OCI-LY1 (cell line): ENCODE measurements around the gene OSBPL2.

Experiments used
- H2AFZ ChIP-seq: fragments of 200-600 bp; sonication (generic), shearing (Covaris generic); 2 replicates; pipeline ENCODE4 v1.6.0; 2014; ENCODE audit warnings: antibody characterized with exemption, mild to moderate bottlenecking, low read length
- H3F3A ChIP-seq: fragments of 200-600 bp; sonication (generic), shearing (Covaris generic); 2 replicates; pipeline ENCODE4 v1.6.0; 2014; ENCODE audit warnings: mild to moderate bottlenecking, antibody characterized with exemption, low read length, moderate library complexity; ENCODE audit not compliant: insufficient read depth
- H3K27ac ChIP-seq: fragments of 200-600 bp; sonication (generic); 2 replicates; pipeline ENCODE4 v1.5.1; 2014; ENCODE audit warnings: low read length, mixed run types, mild to moderate bottlenecking, low read depth; ENCODE audit not compliant: poor library complexity, severe bottlenecking
- H3K27me3 ChIP-seq: fragments of 200-600 bp; sonication (generic); 2 replicates; pipeline ENCODE4 v1.6.0; 2014; ENCODE audit warnings: antibody characterized with exemption, mild to moderate bottlenecking, low read length, moderate library complexity; ENCODE audit not compliant: insufficient read depth
- H3K36me3 ChIP-seq: fragments of 200-600 bp; sonication (generic); 2 replicates; pipeline ENCODE4 v1.6.1; 2014; ENCODE audit warnings: mild to moderate bottlenecking, antibody characterized with exemption, low read length, moderate library complexity, mixed read lengths; ENCODE audit not compliant: insufficient read depth
- H3K4me1 ChIP-seq: fragments of 200-600 bp; sonication (generic); 2 replicates; pipeline ENCODE4 v1.5.1; 2014; ENCODE audit warnings: mild to moderate bottlenecking, low read length, moderate library complexity; ENCODE audit not compliant: insufficient read depth, severe bottlenecking
- H3K4me2 ChIP-seq: fragments of 200-600 bp; sonication (generic), shearing (Covaris generic); 2 replicates; pipeline ENCODE4 v1.6.1; 2014; ENCODE audit warnings: low read length
- H3K4me3 ChIP-seq: fragments of 200-600 bp; sonication (generic); 2 replicates; pipeline ENCODE4 v1.5.1; 2014; ENCODE audit warnings: low read length, low read depth, mild to moderate bottlenecking, mixed read lengths; ENCODE audit not compliant: poor library complexity, severe bottlenecking
- H3K79me2 ChIP-seq: fragments of 200-600 bp; shearing (Covaris generic); 2 replicates; pipeline ENCODE4 v1.6.1; 2016; ENCODE audit warnings: mixed run types, low read length, mixed read lengths; ENCODE audit not compliant: insufficient read depth
- H3K9ac ChIP-seq: fragments of 200-600 bp; sonication (generic), shearing (Covaris generic); 2 replicates; pipeline ENCODE4 v1.6.1; 2014; ENCODE audit warnings: mild to moderate bottlenecking, low read length, mixed read lengths
- H3K9me2 ChIP-seq: fragments of 200-600 bp; sonication (generic), shearing (Covaris generic); 2 replicates; pipeline ENCODE4 v1.6.1; 2014; ENCODE audit warnings: low read depth, mild to moderate bottlenecking, low read length, mixed read lengths
- H3K9me3 ChIP-seq: fragments of 200-600 bp; shearing (Covaris generic); 2 replicates; pipeline ENCODE4 v1.6.1; 2014; ENCODE audit warnings: low read length, mixed read lengths
- H4K20me1 ChIP-seq: fragments of 200-600 bp; sonication (generic), shearing (Covaris generic); 2 replicates; pipeline ENCODE4 v1.6.0; 2016; ENCODE audit warnings: mild to moderate bottlenecking, low read length; ENCODE audit not compliant: insufficient read depth
- EZH2 ChIP-seq: fragments of 200-600 bp; sonication (generic), shearing (Covaris generic); IDR thresholded peaks from 2 replicates; pipeline ENCODE4 v1.8.0; 2017; ENCODE audit warnings: borderline replicate concordance, mixed run types, mild to moderate bottlenecking, antibody characterized with exemption, low read length, moderate library complexity, mixed read lengths
- TF ChIP-seq, protein P1 (sequence below): fragments of 200-600 bp; sonication (generic), shearing (Covaris generic); IDR thresholded peaks from 2 replicates; pipeline ENCODE4 v1.5.1; 2017; ENCODE audit warnings: mild to moderate bottlenecking, antibody characterized with exemption, low read length, moderate library complexity, mixed read lengths

OSBPL2 gene

DNA sequence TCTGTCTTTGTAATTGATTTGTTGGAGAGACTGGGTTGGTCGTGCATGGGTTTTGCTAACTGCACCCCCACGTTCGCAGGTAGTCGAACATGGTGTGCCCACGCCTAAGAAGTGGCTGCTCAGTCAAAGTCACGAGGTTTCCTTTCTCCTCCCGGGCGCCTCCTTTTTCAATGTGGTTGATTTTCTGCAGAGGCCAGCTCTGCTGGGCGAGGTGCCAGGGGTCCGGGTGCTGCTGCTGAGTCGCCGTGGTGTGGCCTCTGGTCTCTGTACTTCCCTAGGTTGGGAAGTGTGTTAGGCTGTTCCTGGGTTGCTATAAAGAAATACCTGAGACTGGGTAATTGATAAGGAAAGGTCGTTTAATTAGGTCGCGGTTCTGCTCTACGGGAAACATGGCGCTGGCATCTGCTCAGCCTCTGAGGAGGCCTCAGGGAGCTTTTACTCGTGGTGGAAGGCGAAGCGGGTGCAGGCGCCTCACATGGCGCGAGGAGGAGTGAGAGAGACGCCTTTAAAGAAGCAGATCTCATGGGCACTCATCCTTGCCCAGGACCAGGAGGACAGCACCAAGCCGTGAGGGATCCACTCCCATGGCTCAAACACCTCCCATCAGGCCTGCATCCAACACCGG is 14.1 kb downstream of the OSBPL2 start:
- Histone ChIP-seq H3K36me3 (peaks cover 12% of the 10 kb centered on the region), H3K27ac (no peak overlapping the region), H3K4me1 (peaks cover 9% of the 10 kb centered on the region), H4K20me1 (no peaks in the 10 kb centered on the region), H3K9me2 (no peaks in the 10 kb centered on the region), H3K9me3 (no peaks in the 10 kb centered on the region), H3K4me3 (no peak overlapping the region), H3K79me2 (no peaks in the 10 kb centered on the region), H3F3A (no peaks in the 10 kb centered on the region), H3K27me3 (no peaks in the 10 kb centered on the region), H3K4me2 (no peak overlapping the region), H3K9ac (no peak overlapping the region), H2AFZ (no peak overlapping the region)
- TF ChIP-seq EZH2 = no peak
- TF ChIP-seq, protein P1, sequence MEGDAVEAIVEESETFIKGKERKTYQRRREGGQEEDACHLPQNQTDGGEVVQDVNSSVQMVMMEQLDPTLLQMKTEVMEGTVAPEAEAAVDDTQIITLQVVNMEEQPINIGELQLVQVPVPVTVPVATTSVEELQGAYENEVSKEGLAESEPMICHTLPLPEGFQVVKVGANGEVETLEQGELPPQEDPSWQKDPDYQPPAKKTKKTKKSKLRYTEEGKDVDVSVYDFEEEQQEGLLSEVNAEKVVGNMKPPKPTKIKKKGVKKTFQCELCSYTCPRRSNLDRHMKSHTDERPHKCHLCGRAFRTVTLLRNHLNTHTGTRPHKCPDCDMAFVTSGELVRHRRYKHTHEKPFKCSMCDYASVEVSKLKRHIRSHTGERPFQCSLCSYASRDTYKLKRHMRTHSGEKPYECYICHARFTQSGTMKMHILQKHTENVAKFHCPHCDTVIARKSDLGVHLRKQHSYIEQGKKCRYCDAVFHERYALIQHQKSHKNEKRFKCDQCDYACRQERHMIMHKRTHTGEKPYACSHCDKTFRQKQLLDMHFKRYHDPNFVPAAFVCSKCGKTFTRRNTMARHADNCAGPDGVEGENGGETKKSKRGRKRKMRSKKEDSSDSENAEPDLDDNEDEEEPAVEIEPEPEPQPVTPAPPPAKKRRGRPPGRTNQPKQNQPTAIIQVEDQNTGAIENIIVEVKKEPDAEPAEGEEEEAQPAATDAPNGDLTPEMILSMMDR = no peak

- Histone ChIP-seq H3K4me2 (no peak overlapping the region), H3K9me2 (no peaks in the 10 kb centered on the region), H3F3A (no peaks in the 10 kb centered on the region), H3K79me2 (no peaks in the 10 kb centered on the region), H3K36me3 (peaks cover 12% of the 10 kb centered on the region), H3K4me1 (peaks cover 9% of the 10 kb centered on the region), H4K20me1 (no peaks in the 10 kb centered on the region), H3K27me3 (no peaks in the 10 kb centered on the region), H3K9ac (no peak overlapping the region), H2AFZ (no peak overlapping the region), H3K27ac (no peak overlapping the region), H3K9me3 (no peaks in the 10 kb centered on the region), H3K4me3 (no peak overlapping the region)
- no peak for TF ChIP-seq EZH2
- TF ChIP-seq, protein P1 = no peak
Observed at GRCh38 chr20:62253398-62253797, 15.1 kb downstream of the OSBPL2 start.

DNA sequence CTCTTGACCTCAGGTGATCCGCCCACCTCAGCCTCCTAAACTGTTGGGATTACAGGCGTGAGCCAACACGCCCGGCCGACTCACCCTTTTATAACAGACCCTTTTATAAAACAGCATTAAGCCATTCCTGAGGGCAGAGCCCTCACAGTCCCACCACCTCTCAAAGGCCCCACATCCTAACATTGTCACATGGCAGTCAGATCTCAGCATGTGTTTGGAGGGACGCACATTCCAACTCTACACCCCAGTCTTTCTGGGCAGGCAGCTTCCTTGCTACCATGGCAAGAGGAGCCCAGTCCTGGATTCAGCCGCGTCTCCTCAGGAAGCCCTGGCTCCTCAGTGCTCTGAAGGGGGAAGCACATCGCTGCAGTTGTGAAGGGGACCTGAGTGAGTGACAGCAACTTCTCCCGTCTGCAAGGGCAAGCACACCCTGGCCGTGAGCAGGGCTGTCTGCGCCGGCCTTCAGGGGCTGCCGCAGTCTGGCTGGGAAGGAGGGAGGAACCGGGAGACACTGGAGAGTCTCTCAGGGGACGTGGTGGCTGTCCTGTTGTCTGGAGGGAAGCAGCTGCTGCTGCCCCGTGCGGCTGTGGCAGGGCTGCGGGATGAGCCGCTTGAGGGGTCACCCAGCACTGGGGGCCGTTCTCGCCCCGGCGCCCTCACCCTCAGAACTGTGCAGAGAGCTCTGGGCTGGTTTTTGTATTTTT is 15.9 kb downstream of the OSBPL2 start:
- H3F3A ChIP-seq = no peaks in the 10 kb centered on the region
- no peak overlapping the region for H3K27ac ChIP-seq
- peak overlapping the region; percentile 2; the same call in 1 of the 2 replicates for H3K4me2 ChIP-seq
- H2AFZ ChIP-seq = no peak overlapping the region
- H3K9me3 ChIP-seq = no peaks in the 10 kb centered on the region
- H4K20me1 ChIP-seq = no peaks in the 10 kb centered on the region
- no peak overlapping the region for H3K4me3 ChIP-seq
- H3K4me1 ChIP-seq = peaks cover 9% of the 10 kb centered on the region
- no peak overlapping the region for H3K9ac ChIP-seq
- TF ChIP-seq, protein P1 = no peak
- no peak for TF ChIP-seq EZH2
- H3K36me3 ChIP-seq = peaks cover 16% of the 10 kb centered on the region
- H3K9me2 ChIP-seq = no peaks in the 10 kb centered on the region
- no peaks in the 10 kb centered on the region for H3K79me2 ChIP-seq
- H3K27me3 ChIP-seq = no peaks in the 10 kb centered on the region
